HK-2 (cell line): Measurements from ENCODE around the gene RARRES2.
"Not testable (repeated sequence)": the region's sequence is repeated elsewhere in the genome, so short reads cannot be mapped to it uniquely, and the experiment has no call there.

Source experiments
- DNase-seq: peaks from one replicate; pipeline ENCODE4 v3.0.0-alpha.2; 2018; ENCODE audit not compliant: unreplicated experiment

The RARRES2 gene

GRCh38 chr7:150288816-150289215 lies 52.6 kb downstream of the RARRES2 start:
- not testable (repeated sequence) for DNase-seq
